HEK293T (cell line): ENCODE results near the gene ATP6V1G1.
"Not testable (repeated sequence)": the region's sequence is repeated elsewhere in the genome, so short reads cannot be mapped to it uniquely, and the experiment has no call there.

ENCODE experiments used
- CTCF ChIA-PET: fragments of 350-600 bp; formaldehyde crosslinking; extraction: SDS; loops from one replicate; lab custom pipeline; 2021; ENCODE audit warnings: antibody characterized with exemption, inconsistent platforms; lab: Yijun Ruan, JAX
- POLR2A ChIA-PET: fragments of 350-600 bp; formaldehyde crosslinking; extraction: SDS; loops from one replicate; lab custom pipeline; 2020; ENCODE audit warnings: antibody characterized with exemption, inconsistent platforms; lab: Yijun Ruan, JAX
- DNase-seq: peaks from one replicate; pipeline ENCODE4 v3.0.0; 2012; ENCODE audit warnings: mixed read lengths; ENCODE audit errors: extremely low spot score
- ARNT ChIP-seq: fragments of 450-650 bp; IDR thresholded peaks from 2 replicates; pipeline ENCODE4 v1.6.1; 2017; ENCODE audit warnings: mild to moderate bottlenecking
- BHLHE40 ChIP-seq: fragments of 450-650 bp; IDR thresholded peaks from 2 replicates; pipeline ENCODE4 v1.6.1; 2016; ENCODE audit warnings: mild to moderate bottlenecking, moderate library complexity, borderline replicate concordance
- CTBP1 ChIP-seq: fragments of 450-650 bp; IDR thresholded peaks from 2 replicates; pipeline ENCODE4 v1.6.1; 2016; ENCODE audit warnings: borderline replicate concordance
- ELF4 ChIP-seq: fragments of 450-650 bp; IDR thresholded peaks from 2 replicates; pipeline ENCODE4 v1.6.1; 2017; ENCODE audit warnings: antibody characterized with exemption
- FOXA1 ChIP-seq: fragments of 450-650 bp; IDR thresholded peaks from 2 replicates; pipeline ENCODE4 v1.6.1; 2016; ENCODE audit warnings: mild to moderate bottlenecking
- FOXK2 ChIP-seq: fragments of 450-650 bp; IDR thresholded peaks from 2 replicates; pipeline ENCODE4 v1.6.1; 2016; ENCODE audit warnings: mild to moderate bottlenecking
- FOXM1 ChIP-seq: fragments of 450-650 bp; IDR thresholded peaks from 2 replicates; pipeline ENCODE4 v1.6.1; 2017; ENCODE audit warnings: mild to moderate bottlenecking, borderline replicate concordance
- HDGF ChIP-seq: fragments of 450-650 bp; IDR thresholded peaks from 2 replicates; pipeline ENCODE4 v1.6.1; 2017; ENCODE audit warnings: antibody characterized with exemption, borderline replicate concordance
- L3MBTL2 ChIP-seq: fragments of 450-650 bp; conservative IDR thresholded peaks from 2 replicates; pipeline ENCODE4 v1.6.1; 2016; ENCODE audit warnings: mild to moderate bottlenecking
- LEF1 ChIP-seq: fragments of 450-650 bp; IDR thresholded peaks from 2 replicates; pipeline ENCODE4 v1.6.1; 2017; ENCODE audit warnings: mild to moderate bottlenecking, borderline replicate concordance
- NFRKB ChIP-seq: fragments of 450-650 bp; IDR thresholded peaks from 2 replicates; pipeline ENCODE4 v1.6.1; 2016; ENCODE audit warnings: mild to moderate bottlenecking, moderate library complexity
- SP1 ChIP-seq: fragments of 450-650 bp; IDR thresholded peaks from 2 replicates; pipeline ENCODE4 v1.6.1; 2017
- SUZ12 ChIP-seq: fragments of 450-650 bp; IDR thresholded peaks from 2 replicates; pipeline ENCODE4 v1.6.1; 2016; ENCODE audit warnings: mild to moderate bottlenecking
- TARDBP ChIP-seq: fragments of 450-650 bp; IDR thresholded peaks from 2 replicates; pipeline ENCODE4 v1.6.1; 2016
- ZNF384 ChIP-seq: fragments of 450-650 bp; IDR thresholded peaks from 2 replicates; pipeline ENCODE4 v1.6.1; 2016
- TF ChIP-seq, protein P1 (sequence below): fragments of 450-650 bp; IDR thresholded peaks from 2 replicates; pipeline ENCODE4 v1.6.1; 2016

Gene ATP6V1G1

DNA sequence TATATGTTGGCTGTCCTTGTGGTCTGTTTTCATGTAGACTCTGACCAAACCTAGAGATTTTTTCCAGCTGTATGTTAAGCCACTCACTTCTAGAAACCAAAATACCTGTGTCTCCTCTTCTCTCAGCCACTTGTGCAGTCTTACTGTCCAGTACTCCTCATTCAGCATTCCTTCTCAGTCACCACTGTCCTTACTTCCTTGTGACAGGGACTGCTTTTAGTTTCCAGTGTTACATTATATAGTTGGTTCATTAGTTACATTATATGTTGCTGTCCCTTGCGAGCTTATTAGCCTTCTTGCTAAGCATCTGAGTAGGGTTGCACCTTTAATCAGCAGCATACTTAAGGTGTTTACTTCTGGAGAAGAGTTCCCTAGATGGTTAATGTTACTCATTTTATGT, 4.3 kb downstream of the ATP6V1G1 start:
- POLR2A ChIA-PET: no interaction called here
- TF ChIP-seq LEF1: no peak
- TF ChIP-seq FOXK2: no peak
- no peak for TF ChIP-seq FOXA1
- TF ChIP-seq BHLHE40: no peak
- TF ChIP-seq ARNT: no peak
- TF ChIP-seq CTBP1: no peak
- no peak for TF ChIP-seq SP1
- TF ChIP-seq ZNF384: no peak
- TF ChIP-seq TARDBP: no peak
- TF ChIP-seq HDGF: no peak
- TF ChIP-seq SUZ12: no peak
- TF ChIP-seq NFRKB: no peak
- TF ChIP-seq, protein P1, sequence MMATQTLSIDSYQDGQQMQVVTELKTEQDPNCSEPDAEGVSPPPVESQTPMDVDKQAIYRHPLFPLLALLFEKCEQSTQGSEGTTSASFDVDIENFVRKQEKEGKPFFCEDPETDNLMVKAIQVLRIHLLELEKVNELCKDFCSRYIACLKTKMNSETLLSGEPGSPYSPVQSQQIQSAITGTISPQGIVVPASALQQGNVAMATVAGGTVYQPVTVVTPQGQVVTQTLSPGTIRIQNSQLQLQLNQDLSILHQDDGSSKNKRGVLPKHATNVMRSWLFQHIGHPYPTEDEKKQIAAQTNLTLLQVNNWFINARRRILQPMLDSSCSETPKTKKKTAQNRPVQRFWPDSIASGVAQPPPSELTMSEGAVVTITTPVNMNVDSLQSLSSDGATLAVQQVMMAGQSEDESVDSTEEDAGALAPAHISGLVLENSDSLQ: no peak
- no peak for TF ChIP-seq ELF4
- TF ChIP-seq L3MBTL2: no peak
- DNase-seq: no peak
- CTCF ChIA-PET: no interaction called here

- ChIA-PET POLR2A (no interaction called here), CTCF (no interaction called here)
- no peak for DNase-seq
- TF ChIP-seq BHLHE40 (no peak), LEF1 (no peak), ZNF384 (no peak), FOXM1 (no peak), HDGF (no peak), FOXA1 (no peak), CTBP1 (no peak), ELF4 (no peak), TARDBP (no peak), SUZ12 (no peak), ARNT (no peak)
- TF ChIP-seq, protein P1: no peak
These were observed 4.8 kb downstream of the ATP6V1G1 start for GRCh38 chr9:114592356-114592755.

DNA sequence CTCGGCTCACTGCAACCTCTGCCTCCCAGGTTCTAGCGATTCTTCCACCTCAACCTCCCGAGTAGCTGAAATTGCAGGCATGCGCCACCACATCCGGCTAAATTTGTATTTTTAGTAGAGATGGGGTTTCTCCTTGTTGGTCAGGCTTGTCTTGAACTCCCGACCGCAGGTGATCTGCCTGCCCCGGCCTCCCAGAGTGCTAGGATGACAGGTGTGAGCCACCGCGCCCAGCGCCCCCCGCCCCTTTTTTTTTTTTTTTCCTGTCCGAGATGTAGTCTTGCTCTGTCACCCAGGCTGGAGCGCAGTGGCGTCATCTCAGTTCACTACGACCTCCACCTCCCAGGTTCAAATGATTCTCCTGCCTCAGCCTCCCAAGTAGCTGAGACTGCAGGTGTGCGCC, 6.6 kb downstream of the ATP6V1G1 start:
- POLR2A ChIA-PET: no interaction called here
- CTCF ChIA-PET: no interaction called here
- no peak for DNase-seq
- TF ChIP-seq SUZ12: no peak
- TF ChIP-seq, protein P1: no peak
- no peak for TF ChIP-seq FOXK2
- no peak for TF ChIP-seq ARNT
- no peak for TF ChIP-seq ELF4
- TF ChIP-seq SP1: no peak
- TF ChIP-seq TARDBP: no peak
- no peak for TF ChIP-seq FOXM1
- TF ChIP-seq ZNF384: no peak
- no peak for TF ChIP-seq BHLHE40
- TF ChIP-seq CTBP1: no peak
- TF ChIP-seq LEF1: no peak
- no peak for TF ChIP-seq FOXA1

- POLR2A ChIA-PET: interaction anchor here (0.8 to 1.0 kb wide), 2 partner anchors 11 to 13 kb away, joined by 3 read pairs; partner anchors contain the start of gene ATP6V1G1
- CTCF ChIA-PET, DNase-seq: not testable (repeated sequence)
These were observed 13.1 kb downstream of the ATP6V1G1 start for GRCh38 chr9:114600502-114601248.

DNA sequence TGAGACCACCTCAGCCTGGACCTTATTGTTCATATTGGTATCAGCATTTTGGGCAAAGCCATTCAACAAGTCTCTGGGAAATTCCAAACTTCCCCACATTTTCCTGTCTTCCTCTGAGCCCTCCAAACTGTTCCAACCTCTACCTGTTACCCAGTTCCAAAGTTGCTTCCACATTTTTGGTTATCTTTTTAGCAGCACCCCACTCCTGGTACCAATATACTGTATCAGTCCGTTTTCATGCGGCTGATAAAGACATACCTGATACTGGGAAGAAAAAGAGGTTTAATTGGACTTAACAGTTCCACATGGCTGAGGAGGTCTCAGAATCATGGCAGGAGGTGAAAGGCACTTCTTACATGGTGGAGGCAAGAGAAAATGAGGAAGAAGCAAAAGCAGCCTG, 14.2 kb downstream of the ATP6V1G1 start:
- DNase-seq, POLR2A ChIA-PET, CTCF ChIA-PET: not testable (repeated sequence)

GRCh38 chr9:114602620-114603019, 15.1 kb downstream of the ATP6V1G1 start:
- TF ChIP-seq FOXM1: no peak
- TF ChIP-seq FOXK2: no peak
- TF ChIP-seq ZNF384: no peak
- TF ChIP-seq SP1: no peak
- TF ChIP-seq FOXA1: no peak
- TF ChIP-seq LEF1: no peak
- TF ChIP-seq BHLHE40: no peak
- TF ChIP-seq, protein P1: no peak
- TF ChIP-seq ELF4: no peak
- TF ChIP-seq SUZ12: no peak
- TF ChIP-seq CTBP1: no peak
- TF ChIP-seq NFRKB: no peak
- no peak for TF ChIP-seq HDGF
- TF ChIP-seq TARDBP: no peak
- TF ChIP-seq ARNT: no peak
- TF ChIP-seq L3MBTL2: no peak
- ChIA-PET CTCF (no interaction called here), POLR2A (interaction anchor here (1.7 kb wide), 1 partner anchor 15 kb away, joined by 5 read pairs; the partner anchor contains the start of gene ATP6V1G1)
- no peak for DNase-seq
